Measurements from ENCODE around the gene AP4B1.

Gene AP4B1

GRCh38 chr1:113898241-113898814, 6.3 kb downstream of the AP4B1 start:
- no peak for TF ChIP-seq CTCF (IDR thresholded peaks at IDR 0.05; ENCODE audit: low read depth, low read length)
- H3K36me3 ChIP-seq = peaks cover 51% of the 10 kb centered on the region
- no peaks in the 10 kb centered on the region for H3K27me3 ChIP-seq (ENCODE audit: insufficient read depth, low read depth, severe bottlenecking)
- H3K27ac ChIP-seq = no peak overlapping the region
- DNase-seq = no peak
- H3K4me3 ChIP-seq (ENCODE audit: low read depth, low read length) = no peak overlapping the region
- H3K9me3 ChIP-seq (ENCODE audit: severe bottlenecking) = no peaks in the 10 kb centered on the region

GRCh38 chr1:113895961-113896360, 8.6 kb downstream of the AP4B1 start:
- Histone ChIP-seq H3K27ac (no peak overlapping the region), H3K27me3 (ENCODE audit: insufficient read depth, low read depth, severe bottlenecking) (no peaks in the 10 kb centered on the region), H3K36me3 (peaks cover 51% of the 10 kb centered on the region), H3K4me3 (ENCODE audit: low read depth, low read length) (no peak overlapping the region), H3K9me3 (ENCODE audit: severe bottlenecking) (no peaks in the 10 kb centered on the region)
- no peak for TF ChIP-seq CTCF (IDR thresholded peaks at IDR 0.05; ENCODE audit: low read depth, low read length)
- DNase-seq = no peak

- H3K4me3 ChIP-seq (ENCODE audit: low read depth, low read length) = no peak overlapping the region
- peaks cover 51% of the 10 kb centered on the region for H3K36me3 ChIP-seq
- no peak overlapping the region for H3K27ac ChIP-seq
- no peak for TF ChIP-seq CTCF (IDR thresholded peaks at IDR 0.05; ENCODE audit: low read depth, low read length)
- no peak for DNase-seq
- H3K27me3 ChIP-seq (ENCODE audit: insufficient read depth, low read depth, severe bottlenecking) = no peaks in the 10 kb centered on the region
- H3K9me3 ChIP-seq (ENCODE audit: severe bottlenecking) = no peaks in the 10 kb centered on the region
These were observed 9.5 kb downstream of the AP4B1 start for GRCh38 chr1:113895098-113895497.

GRCh38 chr1:113893267-113893666, 11.3 kb downstream of the AP4B1 start:
- Histone ChIP-seq H3K9me3 (ENCODE audit: severe bottlenecking) (no peaks in the 10 kb centered on the region), H3K36me3 (peaks cover 38% of the 10 kb centered on the region), H3K27ac (no peak overlapping the region), H3K4me3 (ENCODE audit: low read depth, low read length) (no peak overlapping the region), H3K27me3 (ENCODE audit: insufficient read depth, low read depth, severe bottlenecking) (no peaks in the 10 kb centered on the region)
- TF ChIP-seq CTCF (IDR thresholded peaks at IDR 0.05; ENCODE audit: low read depth, low read length) = no peak
- DNase-seq = no peak

GRCh38 chr1:113891631-113892220, 12.9 kb downstream of the AP4B1 start:
- TF ChIP-seq CTCF (IDR thresholded peaks at IDR 0.05; ENCODE audit: low read depth, low read length) = no peak

GRCh38 chr1:113890816-113891215, 13.8 kb downstream of the AP4B1 start:
- no peak for TF ChIP-seq CTCF (IDR thresholded peaks at IDR 0.05; ENCODE audit: low read depth, low read length)
- H3K36me3 ChIP-seq = peaks cover 13% of the 10 kb centered on the region
- H3K9me3 ChIP-seq (ENCODE audit: severe bottlenecking) = no peaks in the 10 kb centered on the region
- DNase-seq = no peak
- no peak overlapping the region for H3K4me3 ChIP-seq (ENCODE audit: low read depth, low read length)
- no peaks in the 10 kb centered on the region for H3K27me3 ChIP-seq (ENCODE audit: insufficient read depth, low read depth, severe bottlenecking)
- H3K27ac ChIP-seq = no peak overlapping the region

More at GRCh38 chr1:113891631-113892220, 12.9 kb downstream of the AP4B1 start:
- Histone ChIP-seq H3K27ac (no peak overlapping the region), H3K27me3 (ENCODE audit: insufficient read depth, low read depth, severe bottlenecking) (no peaks in the 10 kb centered on the region), H3K36me3 (peaks cover 22% of the 10 kb centered on the region), H3K4me3 (ENCODE audit: low read depth, low read length) (no peak overlapping the region), H3K9me3 (ENCODE audit: severe bottlenecking) (no peaks in the 10 kb centered on the region)
- DNase-seq = no peak

Data from WERI-Rb-1 (cell line).